ENCODE measurements around the gene HMGN3.

The HMGN3 gene

DNA sequence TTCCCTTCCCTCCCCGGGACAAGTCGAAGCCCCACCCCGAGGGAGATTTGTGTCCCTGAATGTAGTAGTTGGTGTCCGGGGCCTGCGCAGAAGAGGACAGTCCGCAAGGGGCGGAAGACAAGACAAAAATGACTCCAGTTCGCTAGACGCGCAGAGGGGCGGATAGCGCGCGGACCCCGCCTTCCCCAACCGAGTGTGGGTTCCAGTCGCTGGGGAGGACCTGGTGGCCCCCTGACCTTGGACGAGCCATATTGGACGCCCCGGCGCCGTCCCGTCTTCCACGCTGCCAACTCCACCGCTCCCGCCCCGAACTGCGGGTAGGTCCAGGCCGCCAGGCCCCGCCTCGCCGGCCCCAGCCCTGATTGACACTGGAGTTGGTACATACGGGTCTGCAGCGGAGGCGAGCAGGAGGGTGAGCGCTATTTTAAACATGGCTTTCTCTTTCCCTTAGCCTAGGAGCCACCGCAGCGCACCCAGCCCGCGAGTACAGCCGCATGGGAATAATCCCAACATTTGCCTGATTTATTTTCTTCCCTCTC is 802 bp downstream of the HMGN3 start:
- H3K4me3 ChIP-seq (ENCODE audit: insufficient read depth, low read depth, low read length), result peak overlapping the region; percentile 78
- H3K36me3 ChIP-seq (ENCODE audit: control insufficient read depth, insufficient read depth, low read length), result no peaks in the 10 kb centered on the region
- H3K27me3 ChIP-seq (ENCODE audit: control insufficient read depth, insufficient read depth, low read length, poor library complexity, severe bottlenecking), result no peaks in the 10 kb centered on the region
- WGBS, 2 experiments, result 0% methylated on average over 41 of the region's 41 CpGs
- peak overlapping the region; percentile 82 for H3K27ac ChIP-seq (ENCODE audit: insufficient read depth, low read depth, low read length, poor library complexity, severe bottlenecking)
- no peaks in the 10 kb centered on the region for H3K9me3 ChIP-seq (ENCODE audit: control insufficient read depth, low read length)
- no peaks in the 10 kb centered on the region for H3K4me1 ChIP-seq (ENCODE audit: control insufficient read depth, insufficient read depth, low read length)

- H3K27ac ChIP-seq (ENCODE audit: insufficient read depth, low read depth, low read length, poor library complexity, severe bottlenecking), result no peak overlapping the region
- no peaks in the 10 kb centered on the region for H3K4me1 ChIP-seq (ENCODE audit: control insufficient read depth, insufficient read depth, low read length)
- H3K36me3 ChIP-seq (ENCODE audit: control insufficient read depth, insufficient read depth, low read length), result no peaks in the 10 kb centered on the region
- no peaks in the 10 kb centered on the region for H3K27me3 ChIP-seq (ENCODE audit: control insufficient read depth, insufficient read depth, low read length, poor library complexity, severe bottlenecking)
- peak overlapping the region; percentile 78 for H3K4me3 ChIP-seq (ENCODE audit: insufficient read depth, low read depth, low read length)
- WGBS, 2 experiments, result 89 to 90% methylated on average over 3 to 6 of the region's 6 CpGs
- no peaks in the 10 kb centered on the region for H3K9me3 ChIP-seq (ENCODE audit: control insufficient read depth, low read length)
Observed at GRCh38 chr6:79232696-79233462, 1.6 kb downstream of the HMGN3 start.

DNA sequence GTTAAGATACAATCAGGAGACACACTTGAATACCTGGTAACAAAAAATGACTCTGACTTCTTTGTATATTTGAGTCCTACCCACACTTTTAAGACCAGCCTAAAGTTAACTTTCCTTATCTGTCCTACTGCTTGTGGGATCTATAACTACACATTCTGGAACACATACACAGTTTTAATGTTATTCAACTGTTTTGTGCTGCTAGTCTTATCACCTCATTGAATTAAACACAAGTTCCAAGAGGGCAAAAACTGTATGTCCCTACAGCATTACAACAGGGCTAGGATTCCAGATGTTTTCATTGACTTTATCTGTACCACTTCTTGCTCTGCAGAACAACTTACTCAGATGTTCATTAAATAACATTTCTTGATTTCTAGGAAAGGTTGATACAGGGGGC is 2.8 kb downstream of the HMGN3 start:
- Histone ChIP-seq H3K27me3 (ENCODE audit: control insufficient read depth, insufficient read depth, low read length, poor library complexity, severe bottlenecking) (no peaks in the 10 kb centered on the region), H3K36me3 (ENCODE audit: control insufficient read depth, insufficient read depth, low read length) (no peaks in the 10 kb centered on the region), H3K9me3 (ENCODE audit: control insufficient read depth, low read length) (no peaks in the 10 kb centered on the region), H3K4me3 (ENCODE audit: insufficient read depth, low read depth, low read length) (no peak overlapping the region), H3K27ac (ENCODE audit: insufficient read depth, low read depth, low read length, poor library complexity, severe bottlenecking) (no peak overlapping the region), H3K4me1 (ENCODE audit: control insufficient read depth, insufficient read depth, low read length) (no peaks in the 10 kb centered on the region)

- 93 to 96% methylated on average over 4 of the region's 4 CpGs for WGBS, 2 experiments
Observed at GRCh38 chr6:79231101-79231500, 3.4 kb downstream of the HMGN3 start.

DNA sequence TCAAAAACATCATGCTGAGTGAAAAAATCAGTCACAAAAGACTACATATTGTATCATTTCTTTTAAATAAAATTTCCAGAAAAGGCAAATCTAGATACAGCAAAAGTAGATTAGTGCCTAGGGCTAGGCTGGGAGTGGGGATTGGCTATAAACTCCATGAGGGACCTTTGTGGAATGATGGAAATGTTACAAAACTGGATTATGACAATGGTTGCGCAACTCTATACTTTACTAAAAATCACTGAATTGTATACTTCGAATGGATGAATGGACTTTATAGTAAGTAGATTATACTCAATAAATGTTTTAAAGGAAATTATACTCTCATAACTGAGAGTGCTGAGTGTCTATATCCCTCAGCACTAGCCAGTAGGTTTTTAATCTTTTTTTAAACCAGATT is 4.3 kb downstream of the HMGN3 start:
- Histone ChIP-seq H3K27ac (ENCODE audit: insufficient read depth, low read depth, low read length, poor library complexity, severe bottlenecking) (no peak overlapping the region), H3K4me1 (ENCODE audit: control insufficient read depth, insufficient read depth, low read length) (no peaks in the 10 kb centered on the region), H3K27me3 (ENCODE audit: control insufficient read depth, insufficient read depth, low read length, poor library complexity, severe bottlenecking) (no peaks in the 10 kb centered on the region), H3K36me3 (ENCODE audit: control insufficient read depth, insufficient read depth, low read length) (no peaks in the 10 kb centered on the region), H3K9me3 (ENCODE audit: control insufficient read depth, low read length) (no peaks in the 10 kb centered on the region), H3K4me3 (ENCODE audit: insufficient read depth, low read depth, low read length) (no peak overlapping the region)
- WGBS, 2 experiments, result 100% methylated on average over 1 of the region's 2 CpGs; no CpG with 5 or more reads in 1 of the 2 experiments

More at GRCh38 chr6:79231101-79231500, 3.4 kb downstream of the HMGN3 start:
- Histone ChIP-seq H3K4me3 (ENCODE audit: insufficient read depth, low read depth, low read length) (no peak overlapping the region), H3K27me3 (ENCODE audit: control insufficient read depth, insufficient read depth, low read length, poor library complexity, severe bottlenecking) (no peaks in the 10 kb centered on the region), H3K4me1 (ENCODE audit: control insufficient read depth, insufficient read depth, low read length) (no peaks in the 10 kb centered on the region), H3K9me3 (ENCODE audit: control insufficient read depth, low read length) (no peaks in the 10 kb centered on the region), H3K27ac (ENCODE audit: insufficient read depth, low read depth, low read length, poor library complexity, severe bottlenecking) (no peak overlapping the region), H3K36me3 (ENCODE audit: control insufficient read depth, insufficient read depth, low read length) (no peaks in the 10 kb centered on the region)

DNA sequence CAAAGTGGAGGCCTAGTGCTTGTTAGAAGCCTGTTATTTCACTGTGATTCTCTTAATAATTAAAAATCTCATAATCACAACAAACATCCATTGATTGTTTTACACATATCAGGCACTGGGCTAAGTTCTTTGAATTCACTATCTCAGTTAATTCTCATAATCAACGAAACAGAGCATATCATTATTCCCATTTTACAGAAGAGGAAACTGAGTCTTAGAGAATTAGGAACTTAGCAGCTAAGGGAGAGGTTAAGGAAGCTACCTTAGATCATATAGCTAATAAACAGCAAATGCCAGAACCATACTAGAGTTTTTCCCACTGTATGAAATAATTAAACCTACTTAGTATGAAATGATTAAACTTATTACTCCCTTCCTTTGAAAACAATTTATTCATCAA is 7.0 kb downstream of the HMGN3 start:
- H3K4me1 ChIP-seq (ENCODE audit: control insufficient read depth, insufficient read depth, low read length), result no peaks in the 10 kb centered on the region
- no peaks in the 10 kb centered on the region for H3K9me3 ChIP-seq (ENCODE audit: control insufficient read depth, low read length)
- no peak overlapping the region for H3K4me3 ChIP-seq (ENCODE audit: insufficient read depth, low read depth, low read length)
- H3K27ac ChIP-seq (ENCODE audit: insufficient read depth, low read depth, low read length, poor library complexity, severe bottlenecking), result no peak overlapping the region
- no peaks in the 10 kb centered on the region for H3K27me3 ChIP-seq (ENCODE audit: control insufficient read depth, insufficient read depth, low read length, poor library complexity, severe bottlenecking)
- no peaks in the 10 kb centered on the region for H3K36me3 ChIP-seq (ENCODE audit: control insufficient read depth, insufficient read depth, low read length)
- 100% methylated on average over 1 of the region's 1 CpG; no CpG with 5 or more reads in 1 of the 2 experiments for WGBS, 2 experiments

- H3K4me1 ChIP-seq (ENCODE audit: control insufficient read depth, insufficient read depth, low read length), result no peaks in the 10 kb centered on the region
- 89 to 90% methylated on average over 2 of the region's 3 CpGs for WGBS, 2 experiments
- H3K27ac ChIP-seq (ENCODE audit: insufficient read depth, low read depth, low read length, poor library complexity, severe bottlenecking), result no peak overlapping the region
- H3K36me3 ChIP-seq (ENCODE audit: control insufficient read depth, insufficient read depth, low read length), result no peaks in the 10 kb centered on the region
- no peaks in the 10 kb centered on the region for H3K27me3 ChIP-seq (ENCODE audit: control insufficient read depth, insufficient read depth, low read length, poor library complexity, severe bottlenecking)
- no peak overlapping the region for H3K4me3 ChIP-seq (ENCODE audit: insufficient read depth, low read depth, low read length)
- no peaks in the 10 kb centered on the region for H3K9me3 ChIP-seq (ENCODE audit: control insufficient read depth, low read length)
Observed at GRCh38 chr6:79226660-79227059, 7.8 kb downstream of the HMGN3 start.

GRCh38 chr6:79225717-79226599 is 8.5 kb downstream of the HMGN3 start:
- Histone ChIP-seq H3K36me3 (ENCODE audit: control insufficient read depth, insufficient read depth, low read length) (no peaks in the 10 kb centered on the region), H3K4me3 (ENCODE audit: insufficient read depth, low read depth, low read length) (no peak overlapping the region), H3K9me3 (ENCODE audit: control insufficient read depth, low read length) (no peaks in the 10 kb centered on the region), H3K27me3 (ENCODE audit: control insufficient read depth, insufficient read depth, low read length, poor library complexity, severe bottlenecking) (no peaks in the 10 kb centered on the region), H3K27ac (ENCODE audit: insufficient read depth, low read depth, low read length, poor library complexity, severe bottlenecking) (no peak overlapping the region), H3K4me1 (ENCODE audit: control insufficient read depth, insufficient read depth, low read length) (no peaks in the 10 kb centered on the region)
- WGBS, 2 experiments, result 93 to 96% methylated on average over 2 to 3 of the region's 4 CpGs

DNA sequence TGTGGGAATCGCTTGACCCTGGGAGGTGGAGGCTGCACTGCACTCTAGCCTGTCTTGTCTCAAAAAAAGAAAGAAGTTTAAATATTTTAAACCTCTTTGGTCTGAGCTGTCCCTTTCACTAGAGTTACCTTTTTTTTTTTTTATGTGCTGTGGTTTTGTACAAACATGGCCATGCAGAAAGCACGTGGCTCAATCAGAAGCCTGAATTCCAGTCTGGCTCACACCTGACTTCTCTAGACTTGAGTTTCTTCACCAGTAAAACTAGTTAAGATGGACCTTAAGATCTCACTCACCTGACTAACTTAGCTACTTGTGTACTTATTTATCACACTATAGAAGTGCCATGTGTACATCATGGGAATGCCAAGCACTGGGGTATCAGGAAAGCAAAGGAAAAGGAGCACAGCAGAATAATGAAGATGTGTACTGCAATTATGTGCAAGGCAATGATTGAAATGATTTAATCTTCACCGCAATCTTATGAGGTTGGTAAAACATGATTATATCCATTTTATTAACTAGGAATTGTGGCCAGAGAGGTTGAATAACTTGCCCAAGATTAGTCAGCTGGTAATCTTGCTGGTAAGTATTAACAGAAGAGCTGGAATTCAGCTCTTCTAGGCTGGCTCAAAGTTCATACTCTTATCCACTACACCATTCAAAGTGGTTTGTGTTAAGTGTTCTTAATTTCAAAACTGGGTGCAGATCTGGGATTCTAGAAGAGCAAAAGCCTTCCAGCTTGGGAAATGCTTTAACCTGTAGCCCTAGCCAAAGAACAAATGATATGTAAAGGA is 10.7 kb downstream of the HMGN3 start:
- H3K4me1 ChIP-seq (ENCODE audit: control insufficient read depth, insufficient read depth, low read length), result no peaks in the 10 kb centered on the region
- H3K27ac ChIP-seq (ENCODE audit: insufficient read depth, low read depth, low read length, poor library complexity, severe bottlenecking), result no peak overlapping the region
- no peaks in the 10 kb centered on the region for H3K9me3 ChIP-seq (ENCODE audit: control insufficient read depth, low read length)
- no peak overlapping the region for H3K4me3 ChIP-seq (ENCODE audit: insufficient read depth, low read depth, low read length)
- H3K36me3 ChIP-seq (ENCODE audit: control insufficient read depth, insufficient read depth, low read length), result no peaks in the 10 kb centered on the region
- H3K27me3 ChIP-seq (ENCODE audit: control insufficient read depth, insufficient read depth, low read length, poor library complexity, severe bottlenecking), result no peaks in the 10 kb centered on the region
- 91 to 92% methylated on average over 3 of the region's 3 CpGs for WGBS, 2 experiments

Data from ectodermal cell (in vitro differentiated cells).